Measurements from ENCODE around the gene IFIT3.
"Not testable (repeated sequence)": the region's sequence is repeated elsewhere in the genome, so short reads cannot be mapped to it uniquely, and the experiment has no call there.

IFIT3 gene

GRCh38 chr10:89327803-89328441, at the start of gene IFIT3:
IFIT3 (plus strand) TSS chr10:89327997; CDS start chr10:89328074, 77 bp downstream.
- DNase-seq (ENCODE audit: low read depth, low spot score), result no peak

GRCh38 chr10:89278034-89278535, 49.7 kb upstream of the IFIT3 start:
- no peak for DNase-seq (ENCODE audit: low read depth, low spot score)

- no peak for DNase-seq (ENCODE audit: low read depth, low spot score)
Measured at GRCh38 chr10:89278900-89279392, 48.9 kb upstream of the IFIT3 start.

- no peak for DNase-seq (ENCODE audit: low read depth, low spot score)
Measured at GRCh38 chr10:89279421-89279869, 48.4 kb upstream of the IFIT3 start.

- DNase-seq (ENCODE audit: low read depth, low spot score), result no peak
Measured at GRCh38 chr10:89280508-89280907, 47.3 kb upstream of the IFIT3 start.

GRCh38 chr10:89281606-89282395, 46.0 kb upstream of the IFIT3 start:
- no peak for DNase-seq (ENCODE audit: low read depth, low spot score)

GRCh38 chr10:89283025-89283935, 44.5 kb upstream of the IFIT3 start:
- DNase-seq (ENCODE audit: low read depth, low spot score), result no peak

GRCh38 chr10:89283936-89284475, 43.8 kb upstream of the IFIT3 start:
- no peak for DNase-seq (ENCODE audit: low read depth, low spot score)

- DNase-seq (ENCODE audit: low read depth, low spot score), result not testable (repeated sequence)
Measured at GRCh38 chr10:89284711-89285110, 43.1 kb upstream of the IFIT3 start.

- DNase-seq (ENCODE audit: low read depth, low spot score), result not testable (repeated sequence)
Measured at GRCh38 chr10:89285303-89285702, 42.5 kb upstream of the IFIT3 start.

GRCh38 chr10:89294721-89295239, 33.0 kb upstream of the IFIT3 start:
- no peak for DNase-seq (ENCODE audit: low read depth, low spot score)

GRCh38 chr10:89295597-89295996, 32.2 kb upstream of the IFIT3 start:
- no peak for DNase-seq (ENCODE audit: low read depth, low spot score)

GRCh38 chr10:89296220-89296648, 31.6 kb upstream of the IFIT3 start:
- no peak for DNase-seq (ENCODE audit: low read depth, low spot score)

GRCh38 chr10:89297356-89297755, 30.4 kb upstream of the IFIT3 start:
- no peak for DNase-seq (ENCODE audit: low read depth, low spot score)

- DNase-seq (ENCODE audit: low read depth, low spot score), result no peak
Measured at GRCh38 chr10:89297791-89298190, 30.0 kb upstream of the IFIT3 start.

- no peak for DNase-seq (ENCODE audit: low read depth, low spot score)
Measured at GRCh38 chr10:89299031-89299430, 28.8 kb upstream of the IFIT3 start.

- no peak for DNase-seq (ENCODE audit: low read depth, low spot score)
Measured at GRCh38 chr10:89301232-89301631, 26.6 kb upstream of the IFIT3 start.

- DNase-seq (ENCODE audit: low read depth, low spot score), result no peak
Measured at GRCh38 chr10:89301721-89302445, 25.9 kb upstream of the IFIT3 start, which contains the start of gene IFIT2. IFIT2 (plus strand) TSS chr10:89302046; CDS start chr10:89302124, 78 bp downstream.

GRCh38 chr10:89302625-89303024, 25.2 kb upstream of the IFIT3 start:
- DNase-seq (ENCODE audit: low read depth, low spot score), result no peak

- no peak for DNase-seq (ENCODE audit: low read depth, low spot score)
Measured at GRCh38 chr10:89303161-89303560, 24.6 kb upstream of the IFIT3 start.

Data from iPS DF 19.7 (cell line).